ENCODE results near the gene IL17A. TPM values are rescaled to one million over a fixed set of nuclear protein-coding genes. Genes with fewer than 3 reads are reported as not detected.

The IL17A gene
- total RNA-seq, 4 donors from 2014 or later, result not detected

GRCh38 chr6:52208612-52209011 is 22.4 kb downstream of the IL17A start:
- WGBS, result 71% methylated on average over 3 of the region's 3 CpGs
- TF ChIP-seq POLR2A (IDR thresholded peaks at IDR 0.05; ENCODE audit: low read depth) (no peak), POLR2AphosphoS5 (IDR thresholded peaks at IDR 0.05) (no peak), EP300 (IDR thresholded peaks at IDR 0.05) (no peak), CTCF (IDR thresholded peaks at IDR 0.05) (no peak)
- intact Hi-C loops (cut with DNase I), result no loop called here

GRCh38 chr6:52209770-52210169 is 23.6 kb downstream of the IL17A start:
- no peak overlapping the region for H3K4me3 ChIP-seq
- H3K9me3 ChIP-seq, result no peaks in the 10 kb centered on the region
- no peak overlapping the region for H3K27ac ChIP-seq (replicated peaks in 1 of 4)
- H3K27me3 ChIP-seq, result no peaks in the 10 kb centered on the region
- WGBS, result 92% methylated on average over 2 of the region's 2 CpGs
- peaks cover 0 to 4% (median 0%) of the 10 kb centered on the region in 4 donors for H3K4me1 ChIP-seq
- TF ChIP-seq EP300 (IDR thresholded peaks at IDR 0.05) (no peak), POLR2AphosphoS5 (IDR thresholded peaks at IDR 0.05) (no peak), CTCF (IDR thresholded peaks at IDR 0.05) (no peak), POLR2A (IDR thresholded peaks at IDR 0.05; ENCODE audit: low read depth) (no peak)
- intact Hi-C loops (cut with DNase I), result no loop called here
- H3K36me3 ChIP-seq, result no peaks in the 10 kb centered on the region
- DNase-seq (ENCODE audit: extremely low spot score), result no peak

More at GRCh38 chr6:52208612-52209011, 22.4 kb downstream of the IL17A start:
- H3K4me1 ChIP-seq, result no peaks in the 10 kb centered on the region
- no peaks in the 10 kb centered on the region for H3K9me3 ChIP-seq
- H3K27me3 ChIP-seq, result no peaks in the 10 kb centered on the region
- DNase-seq (ENCODE audit: extremely low spot score), result no peak
- H3K36me3 ChIP-seq, result no peaks in the 10 kb centered on the region
- no peak overlapping the region for H3K27ac ChIP-seq (replicated peaks in 1 of 4)
- H3K4me3 ChIP-seq, result no peak overlapping the region

GRCh38 chr6:52210227-52210626 is 24.1 kb downstream of the IL17A start:
- H3K4me1 ChIP-seq, result peaks cover 0 to 4% (median 0%) of the 10 kb centered on the region in 4 donors
- intact Hi-C loops (cut with DNase I), result no loop called here
- DNase-seq (ENCODE audit: extremely low spot score), result no peak
- WGBS, result 74% methylated on average over 2 of the region's 2 CpGs
- TF ChIP-seq POLR2A (IDR thresholded peaks at IDR 0.05; ENCODE audit: low read depth) (no peak), EP300 (IDR thresholded peaks at IDR 0.05) (no peak), POLR2AphosphoS5 (IDR thresholded peaks at IDR 0.05) (no peak), CTCF (IDR thresholded peaks at IDR 0.05) (no peak)
- no peaks in the 10 kb centered on the region for H3K27me3 ChIP-seq
- H3K9me3 ChIP-seq, result no peaks in the 10 kb centered on the region
- H3K4me3 ChIP-seq, result no peak overlapping the region
- H3K27ac ChIP-seq (replicated peaks in 1 of 4), result no peak overlapping the region
- H3K36me3 ChIP-seq, result no peaks in the 10 kb centered on the region

- intact Hi-C loops (cut with DNase I), result no loop called here
- WGBS, result 79% methylated on average over 2 of the region's 2 CpGs
- no peak overlapping the region for H3K4me3 ChIP-seq
- H3K27ac ChIP-seq (replicated peaks in 1 of 4), result no peak overlapping the region
- no peak for DNase-seq (ENCODE audit: extremely low spot score)
- no peaks in the 10 kb centered on the region for H3K36me3 ChIP-seq
- H3K4me1 ChIP-seq, result peaks cover 0 to 4% (median 0%) of the 10 kb centered on the region in 4 donors
- H3K27me3 ChIP-seq, result no peaks in the 10 kb centered on the region
- TF ChIP-seq CTCF (IDR thresholded peaks at IDR 0.05), result no peak
- TF ChIP-seq POLR2A (IDR thresholded peaks at IDR 0.05; ENCODE audit: low read depth), result no peak
- TF ChIP-seq POLR2AphosphoS5 (IDR thresholded peaks at IDR 0.05), result no peak
- TF ChIP-seq EP300 (IDR thresholded peaks at IDR 0.05), result no peak
- H3K9me3 ChIP-seq, result no peaks in the 10 kb centered on the region
These were observed 27.0 kb downstream of the IL17A start for GRCh38 chr6:52213127-52213526.

- intact Hi-C loops (cut with DNase I), result no loop called here
- peaks cover 0 to 4% (median 0%) of the 10 kb centered on the region in 4 donors for H3K4me1 ChIP-seq
- no peak for DNase-seq (ENCODE audit: extremely low spot score)
- H3K27ac ChIP-seq (replicated peaks in 1 of 4), result no peak overlapping the region
- no peak for TF ChIP-seq EP300 (IDR thresholded peaks at IDR 0.05)
- TF ChIP-seq POLR2A (IDR thresholded peaks at IDR 0.05; ENCODE audit: low read depth), result no peak
- no peak for TF ChIP-seq POLR2AphosphoS5 (IDR thresholded peaks at IDR 0.05)
- no peak for TF ChIP-seq CTCF (IDR thresholded peaks at IDR 0.05)
- H3K27me3 ChIP-seq, result no peaks in the 10 kb centered on the region
- no peaks in the 10 kb centered on the region for H3K9me3 ChIP-seq
- H3K36me3 ChIP-seq, result no peaks in the 10 kb centered on the region
- H3K4me3 ChIP-seq, result no peak overlapping the region
These were observed 29.6 kb downstream of the IL17A start for GRCh38 chr6:52215787-52216186.

All from esophagus muscularis mucosa (tissue), 4 donors.